Measurements from ENCODE around the gene CDHR2.
"Not testable (repeated sequence)": the region's sequence is repeated elsewhere in the genome, so short reads cannot be mapped to it uniquely, and the experiment has no call there.

The CDHR2 gene

GRCh38 chr5:176577312-176578176 is 28.4 kb downstream of the CDHR2 start:
- no peaks in the 10 kb centered on the region for H3K36me3 Mint-ChIP-seq
- peak; percentile 62 to 69 for ATAC-seq (replicated peaks)
- peak overlapping the region in 1 of 2 donors; percentile 21 for H3K4me3 Mint-ChIP-seq
- H3K9me3 Mint-ChIP-seq, result no peaks in the 10 kb centered on the region
- H3K27ac Mint-ChIP-seq, result peak overlapping the region; percentile 81
- no peak for DNase-seq
- peaks cover 12 to 19% of the 10 kb centered on the region in 2 donors for H3K27me3 Mint-ChIP-seq
- H3K4me1 Mint-ChIP-seq, result peaks cover 13 to 18% of the 10 kb centered on the region in 2 donors

DNA sequence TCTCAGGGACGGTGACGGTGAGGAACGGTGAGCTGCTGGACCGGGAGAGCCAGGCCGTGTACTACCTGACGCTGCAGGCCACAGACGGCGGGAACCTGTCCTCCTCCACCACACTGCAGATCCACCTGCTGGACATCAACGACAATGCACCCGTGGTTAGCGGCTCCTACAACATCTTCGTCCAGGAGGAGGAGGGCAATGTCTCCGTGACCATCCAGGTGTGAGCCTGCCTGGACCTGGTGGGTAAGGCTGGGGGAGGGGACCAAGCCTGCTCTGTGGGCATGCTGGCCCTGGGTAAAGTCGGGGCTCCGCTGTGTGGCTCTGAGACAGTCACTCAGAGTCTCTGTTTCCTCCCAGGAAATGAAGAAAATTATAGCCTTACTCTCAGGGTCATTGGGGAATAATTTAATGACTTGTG is 29.3 kb downstream of the CDHR2 start:
- DNase-seq, result no peak
- peak; percentile 30 to 42 for ATAC-seq (replicated peaks)
- Mint-ChIP-seq H3K4me3 (no peak overlapping the region), H3K27me3 (peaks cover 4 to 12% of the 10 kb centered on the region in 2 donors), H3K36me3 (peaks cover 0 to under 1% of the 10 kb centered on the region in 2 donors), H3K9me3 (peaks cover 0 to 1% of the 10 kb centered on the region in 2 donors), H3K27ac (no peak overlapping the region), H3K4me1 (peaks cover 13 to 18% of the 10 kb centered on the region in 2 donors)

DNA sequence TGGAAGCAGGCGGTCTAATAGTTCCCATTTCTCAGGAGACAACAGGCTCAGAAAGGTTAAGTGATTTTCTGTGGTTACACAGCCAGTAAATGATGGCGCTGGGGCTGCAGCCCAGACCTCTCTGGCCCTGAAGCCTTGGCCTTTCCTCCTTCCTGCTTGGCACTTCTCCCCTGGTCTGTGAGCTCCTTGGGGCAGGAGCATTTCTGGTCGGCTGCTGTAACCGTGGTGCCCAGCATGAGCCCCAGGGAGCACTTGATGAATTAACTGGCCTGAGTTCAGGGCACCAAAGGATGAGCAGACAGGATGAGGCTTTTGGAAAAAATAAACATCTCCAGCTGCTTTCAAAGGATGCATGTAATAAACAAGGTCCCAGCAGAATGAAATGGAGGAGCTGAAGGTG is 30.2 kb downstream of the CDHR2 start:
- Mint-ChIP-seq H3K27me3 (peaks cover 4 to 12% of the 10 kb centered on the region in 2 donors), H3K4me3 (no peak overlapping the region), H3K27ac (no peak overlapping the region), H3K36me3 (peaks cover 7 to 8% of the 10 kb centered on the region in 2 donors), H3K9me3 (peaks cover 0 to 6% of the 10 kb centered on the region in 2 donors), H3K4me1 (peaks cover 9 to 10% of the 10 kb centered on the region in 2 donors)
- DNase-seq (no peak), ATAC-seq (replicated peaks) (no peak)

DNA sequence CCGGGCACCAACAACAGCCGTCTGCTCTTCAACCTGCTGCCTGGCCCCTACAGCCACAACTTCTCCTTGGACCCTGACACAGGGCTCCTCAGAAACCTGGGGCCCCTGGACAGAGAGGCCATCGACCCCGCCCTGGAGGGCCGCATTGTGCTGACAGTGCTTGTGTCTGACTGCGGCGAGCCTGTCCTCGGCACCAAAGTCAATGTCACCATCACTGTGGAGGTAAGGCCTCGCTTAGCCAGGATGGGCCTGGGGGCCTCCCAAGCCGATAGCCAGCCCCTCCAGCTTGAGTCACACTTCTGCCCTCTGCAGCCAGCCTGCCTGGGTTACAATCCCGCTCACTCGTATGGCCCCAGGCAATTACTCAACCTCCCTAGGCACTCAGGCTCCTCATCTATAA is 32.2 kb downstream of the CDHR2 start:
- peaks cover 0 to 4% of the 10 kb centered on the region in 2 donors for H3K27me3 Mint-ChIP-seq
- no peak for ATAC-seq (replicated peaks)
- no peak overlapping the region for H3K27ac Mint-ChIP-seq
- DNase-seq, result no peak
- H3K4me3 Mint-ChIP-seq, result no peak overlapping the region
- peaks cover 9 to 11% of the 10 kb centered on the region in 2 donors for H3K36me3 Mint-ChIP-seq
- H3K4me1 Mint-ChIP-seq, result peaks cover 8 to 9% of the 10 kb centered on the region in 2 donors
- H3K9me3 Mint-ChIP-seq, result peaks cover 4 to 8% of the 10 kb centered on the region in 2 donors

GRCh38 chr5:176583076-176583475 is 33.9 kb downstream of the CDHR2 start:
- Mint-ChIP-seq H3K27me3 (no peaks in the 10 kb centered on the region), H3K9me3 (peaks cover 4 to 8% of the 10 kb centered on the region in 2 donors), H3K27ac (no peak overlapping the region), H3K36me3 (peaks cover 9 to 11% of the 10 kb centered on the region in 2 donors), H3K4me1 (peaks cover 1 to 2% of the 10 kb centered on the region in 2 donors), H3K4me3 (no peak overlapping the region)
- ATAC-seq (replicated peaks) (no peak), DNase-seq (no peak)

GRCh38 chr5:176587398-176587797 is 38.3 kb downstream of the CDHR2 start:
- no peaks in the 10 kb centered on the region for H3K27me3 Mint-ChIP-seq
- H3K4me1 Mint-ChIP-seq, result no peaks in the 10 kb centered on the region
- peaks cover 9 to 11% of the 10 kb centered on the region in 2 donors for H3K36me3 Mint-ChIP-seq
- DNase-seq, result no peak
- H3K4me3 Mint-ChIP-seq, result no peak overlapping the region
- no peak overlapping the region for H3K27ac Mint-ChIP-seq
- ATAC-seq (replicated peaks), result no peak
- peaks cover 4 to 8% of the 10 kb centered on the region in 2 donors for H3K9me3 Mint-ChIP-seq

DNA sequence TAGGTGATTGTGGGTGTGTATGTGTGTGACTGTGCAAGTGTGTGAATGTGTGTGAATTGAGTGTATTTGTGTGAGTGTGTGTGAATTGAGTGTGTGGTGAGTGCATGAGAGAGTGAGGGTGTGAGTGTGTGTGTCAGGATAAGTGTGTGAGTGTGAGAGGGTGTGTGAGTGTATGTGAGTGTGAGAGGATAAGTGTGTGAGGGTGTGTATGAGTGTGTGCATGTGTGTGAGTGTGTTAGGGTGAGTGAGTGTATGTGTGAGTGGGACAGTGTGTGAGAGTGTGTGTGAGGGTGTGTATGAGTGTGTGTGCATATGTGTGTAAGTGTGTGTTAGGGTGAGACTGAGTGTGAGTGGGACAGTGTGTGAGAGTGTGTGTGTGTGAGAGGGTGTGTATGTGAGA is 39.2 kb downstream of the CDHR2 start:
- H3K4me1 Mint-ChIP-seq, result no peaks in the 10 kb centered on the region
- DNase-seq (no peak), ATAC-seq (replicated peaks) (no peak)
- H3K36me3 Mint-ChIP-seq, result peaks cover 9 to 11% of the 10 kb centered on the region in 2 donors
- no peak overlapping the region for H3K4me3 Mint-ChIP-seq
- H3K27ac Mint-ChIP-seq, result no peak overlapping the region
- H3K9me3 Mint-ChIP-seq, result peaks cover 4 to 8% of the 10 kb centered on the region in 2 donors
- H3K27me3 Mint-ChIP-seq, result no peaks in the 10 kb centered on the region

DNA sequence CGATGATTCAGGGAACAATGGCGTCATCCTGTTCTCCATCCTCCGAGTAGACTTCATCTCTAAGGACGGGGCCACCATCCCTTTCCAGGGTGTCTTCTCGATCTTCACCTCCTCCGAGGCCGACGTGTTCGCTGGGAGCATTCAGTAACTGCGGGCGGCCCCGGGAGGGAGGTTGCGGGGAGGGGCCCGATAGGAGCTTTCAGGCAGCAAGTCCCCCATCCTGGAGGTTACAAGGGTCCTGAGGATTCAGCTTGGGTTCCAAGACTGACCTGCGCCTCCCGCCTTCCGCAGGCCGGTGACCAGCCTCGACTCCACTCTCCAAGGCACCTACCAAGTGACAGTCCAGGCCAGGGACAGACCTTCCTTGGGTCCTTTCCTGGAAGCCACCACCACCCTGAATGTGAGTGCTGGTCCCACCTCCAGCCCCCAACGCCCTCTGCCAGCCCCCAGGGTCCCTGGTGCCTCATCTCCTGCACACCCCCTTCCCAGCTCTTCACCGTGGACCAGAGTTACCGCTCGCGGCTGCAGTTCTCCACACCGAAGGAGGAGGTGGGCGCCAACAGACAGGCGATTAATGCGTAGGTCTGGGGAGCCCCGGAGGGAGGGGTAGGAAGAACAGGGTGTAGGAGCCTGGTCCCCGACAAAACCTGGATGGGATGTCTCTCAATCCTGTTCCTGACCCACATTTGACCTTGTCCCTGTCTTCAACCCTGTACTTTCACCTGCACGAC is 40.1 kb downstream of the CDHR2 start:
- no peak for DNase-seq
- Mint-ChIP-seq H3K9me3 (peaks cover 2 to 4% of the 10 kb centered on the region in 2 donors), H3K36me3 (peaks cover 3% of the 10 kb centered on the region in 2 donors), H3K27me3 (no peaks in the 10 kb centered on the region), H3K27ac (no peak overlapping the region), H3K4me1 (no peaks in the 10 kb centered on the region), H3K4me3 (no peak overlapping the region)
- ATAC-seq (replicated peaks), result no peak

- no peak for ATAC-seq (replicated peaks)
- H3K36me3 Mint-ChIP-seq, result peaks cover 3% of the 10 kb centered on the region in 2 donors
- H3K27me3 Mint-ChIP-seq, result peaks cover 4 to 6% of the 10 kb centered on the region in 2 donors
- no peak overlapping the region for H3K27ac Mint-ChIP-seq
- no peak overlapping the region for H3K4me3 Mint-ChIP-seq
- H3K9me3 Mint-ChIP-seq, result peaks cover 2 to 4% of the 10 kb centered on the region in 2 donors
- no peak for DNase-seq
- H3K4me1 Mint-ChIP-seq, result peaks cover 0 to 4% of the 10 kb centered on the region in 2 donors
Measured at GRCh38 chr5:176590035-176590717, 41.0 kb downstream of the CDHR2 start.

DNA sequence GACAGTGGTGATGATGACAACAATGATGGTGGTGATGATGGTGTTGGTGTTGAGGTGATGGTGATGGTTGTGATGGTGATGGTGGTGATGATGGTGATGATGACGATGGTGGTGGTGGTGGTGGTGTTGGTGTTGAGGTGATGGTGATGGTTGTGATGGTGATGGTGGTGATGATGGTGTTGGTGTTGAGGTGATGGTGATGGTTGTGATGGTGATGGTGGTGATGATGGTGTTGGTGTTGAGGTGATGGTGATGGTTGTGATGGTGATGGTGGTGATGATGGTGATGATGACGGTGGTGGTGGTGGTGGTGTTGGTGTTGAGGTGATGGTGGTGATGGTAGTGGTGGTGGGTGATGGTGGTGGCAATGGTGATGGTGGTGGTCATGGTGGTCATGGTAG is 42.5 kb downstream of the CDHR2 start:
- H3K4me1 Mint-ChIP-seq, result peaks cover 5 to 11% of the 10 kb centered on the region in 2 donors
- not testable (repeated sequence) for H3K4me3 Mint-ChIP-seq; H3K27ac Mint-ChIP-seq; H3K9me3 Mint-ChIP-seq; H3K36me3 Mint-ChIP-seq; DNase-seq; ATAC-seq (replicated peaks)
- H3K27me3 Mint-ChIP-seq, result peaks cover 13 to 20% of the 10 kb centered on the region in 2 donors

DNA sequence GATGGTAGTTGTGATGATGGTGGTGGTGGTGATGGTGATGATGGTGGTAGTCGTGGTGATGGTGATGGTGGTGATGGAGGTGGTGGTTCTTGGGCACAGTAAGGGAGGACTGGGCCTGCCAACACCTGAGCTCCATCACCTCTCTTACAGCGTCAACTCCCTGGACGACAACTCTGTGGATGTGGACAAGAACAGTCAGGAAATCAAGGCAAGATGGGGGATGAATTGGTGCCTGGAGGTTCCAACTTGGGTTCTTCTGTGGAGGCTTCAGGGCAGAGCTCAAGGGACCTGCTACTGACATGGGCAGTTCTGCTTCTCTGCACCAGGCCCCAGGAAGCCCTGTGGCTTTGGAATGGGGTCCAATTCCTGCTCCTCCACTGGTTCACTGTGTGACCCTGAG is 43.4 kb downstream of the CDHR2 start:
- no peak for ATAC-seq (replicated peaks)
- DNase-seq, result no peak
- Mint-ChIP-seq H3K4me3 (no peak overlapping the region), H3K27me3 (peaks cover 13 to 21% of the 10 kb centered on the region in 2 donors), H3K4me1 (peaks cover 5 to 12% of the 10 kb centered on the region in 2 donors), H3K27ac (no peak overlapping the region), H3K9me3 (no peaks in the 10 kb centered on the region), H3K36me3 (no peaks in the 10 kb centered on the region)

DNA sequence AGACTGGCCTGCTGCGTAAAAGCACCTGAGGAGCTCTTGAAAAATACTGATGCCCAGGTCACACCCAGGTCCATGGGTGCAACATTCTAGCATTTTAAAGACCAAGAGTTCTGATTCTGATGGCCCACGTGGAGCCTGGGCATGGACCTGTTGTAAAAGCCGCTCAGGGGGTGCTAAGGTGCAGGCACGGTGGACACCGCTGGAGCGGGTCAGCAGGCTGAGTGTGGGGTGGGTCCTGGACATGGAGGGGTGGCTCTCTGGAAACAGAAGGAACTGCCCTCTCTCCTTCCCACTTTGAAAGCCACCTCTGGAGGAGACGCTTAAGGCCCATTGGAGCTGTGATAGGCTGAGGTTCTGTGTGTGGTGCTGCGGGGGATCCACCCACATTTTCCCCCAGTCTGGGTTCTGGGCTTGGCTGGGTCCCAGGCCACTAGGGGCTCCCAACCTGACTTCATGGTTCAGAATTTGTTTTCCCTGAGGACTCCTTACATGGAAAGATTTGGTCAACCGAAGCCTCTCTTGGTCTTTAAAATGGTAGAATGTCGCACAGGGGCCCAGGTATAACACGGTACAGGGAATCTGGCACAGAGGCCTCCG is 44.2 kb downstream of the CDHR2 start:
- H3K27me3 Mint-ChIP-seq, result peaks cover 18 to 29% of the 10 kb centered on the region in 2 donors
- H3K4me3 Mint-ChIP-seq, result no peak overlapping the region
- H3K36me3 Mint-ChIP-seq, result no peaks in the 10 kb centered on the region
- H3K4me1 Mint-ChIP-seq, result peaks cover 5 to 12% of the 10 kb centered on the region in 2 donors
- no peak overlapping the region for H3K27ac Mint-ChIP-seq
- no peaks in the 10 kb centered on the region for H3K9me3 Mint-ChIP-seq
- ATAC-seq (replicated peaks) (no peak), DNase-seq (no peak)

- Mint-ChIP-seq H3K4me1 (peaks cover 5 to 12% of the 10 kb centered on the region in 2 donors), H3K4me3 (no peak overlapping the region)
Measured at GRCh38 chr5:176594554-176594953, 45.4 kb downstream of the CDHR2 start.

More at GRCh38 chr5:176594554-176594953, 45.4 kb downstream of the CDHR2 start:
- peaks cover 24 to 36% of the 10 kb centered on the region in 2 donors for H3K27me3 Mint-ChIP-seq
- DNase-seq (no peak), ATAC-seq (replicated peaks) (no peak)
- H3K36me3 Mint-ChIP-seq, result peaks cover 0 to 6% of the 10 kb centered on the region in 2 donors
- H3K27ac Mint-ChIP-seq, result no peak overlapping the region
- no peaks in the 10 kb centered on the region for H3K9me3 Mint-ChIP-seq
